ENCODE data around the gene CUL1. TPM values are rescaled to one million over a fixed set of nuclear protein-coding genes. Genes with fewer than 3 reads are reported as not detected.

Gene CUL1
- total and polyA plus RNA-seq, 11 donors: 17.5 to 58.3 (median 43.6) TPM

- intact Hi-C loops (cut with DNase I): no loop called here
- H3K36me3 ChIP-seq: no peaks in the 10 kb centered on the region
- H3K4me1 ChIP-seq: peaks cover 3 to 73% (median 53%) of the 10 kb centered on the region in 12 donors
- peak in 2 of 4 donors; percentile 5 to 25 for ATAC-seq
- H3K9me3 ChIP-seq: no peaks in the 10 kb centered on the region
- no peak overlapping the region for H3K4me3 ChIP-seq
- TF ChIP-seq POLR2A (IDR thresholded peaks at IDR 0.05): no peak
- TF ChIP-seq CTCF (IDR thresholded peaks at IDR 0.05): no peak
- no peak for DNase-seq
- H3K27me3 ChIP-seq: no peaks in the 10 kb centered on the region
- WGBS, 4 donors: 78 to 88% (median 84%) methylated on average over 2 of the region's 2 CpGs
- H3K27ac ChIP-seq: no peak overlapping the region
Observed at GRCh38 chr7:148723166-148723559, 24.5 kb downstream of the CUL1 start.

- no peak for ATAC-seq
- H3K4me1 ChIP-seq: peaks cover 3 to 75% (median 56%) of the 10 kb centered on the region in 12 donors
- no peaks in the 10 kb centered on the region for H3K9me3 ChIP-seq
- no peaks in the 10 kb centered on the region for H3K27me3 ChIP-seq
- WGBS, 4 donors: 74 to 80% (median 76%) methylated on average over 3 of the region's 3 CpGs
- TF ChIP-seq POLR2A (IDR thresholded peaks at IDR 0.05) (no peak), CTCF (IDR thresholded peaks at IDR 0.05) (no peak)
- no peak overlapping the region for H3K27ac ChIP-seq
- H3K4me3 ChIP-seq: no peak overlapping the region
- intact Hi-C loops (cut with DNase I): no loop called here
- no peaks in the 10 kb centered on the region for H3K36me3 ChIP-seq
- DNase-seq: no peak
Observed at GRCh38 chr7:148723846-148724245, 25.1 kb downstream of the CUL1 start.

- no peak overlapping the region for H3K4me3 ChIP-seq
- H3K4me1 ChIP-seq: peaks cover 3 to 68% (median 51%) of the 10 kb centered on the region in 12 donors
- intact Hi-C loops (cut with DNase I): no loop called here
- H3K9me3 ChIP-seq: no peaks in the 10 kb centered on the region
- TF ChIP-seq POLR2A (IDR thresholded peaks at IDR 0.05) (no peak), CTCF (IDR thresholded peaks at IDR 0.05) (no peak)
- ATAC-seq (no peak), DNase-seq (no peak)
- 74 to 82% (median 79%) methylated on average over 2 of the region's 2 CpGs for WGBS, 4 donors
- no peak overlapping the region for H3K27ac ChIP-seq
- H3K27me3 ChIP-seq: no peaks in the 10 kb centered on the region
- peaks cover 0 to 18% (median 15%) of the 10 kb centered on the region in 9 donors for H3K36me3 ChIP-seq
Observed at GRCh38 chr7:148726385-148726784, 27.7 kb downstream of the CUL1 start.

- no peak overlapping the region for H3K4me3 ChIP-seq
- TF ChIP-seq CTCF (IDR thresholded peaks at IDR 0.05): no peak
- TF ChIP-seq POLR2A (IDR thresholded peaks at IDR 0.05): no peak
- intact Hi-C loops (cut with DNase I): no loop called here
- DNase-seq: no peak
- peaks cover 0 to 55% (median 38%) of the 10 kb centered on the region in 12 donors for H3K4me1 ChIP-seq
- no peak for ATAC-seq
- H3K27ac ChIP-seq: no peak overlapping the region
- no peaks in the 10 kb centered on the region for H3K9me3 ChIP-seq
- no peaks in the 10 kb centered on the region for H3K27me3 ChIP-seq
- peaks cover 0 to 31% (median 26%) of the 10 kb centered on the region in 9 donors for H3K36me3 ChIP-seq
- 88 to 94% (median 90%) methylated on average over 11 of the region's 11 CpGs for WGBS, 4 donors
Observed at GRCh38 chr7:148727501-148728278, 29.0 kb downstream of the CUL1 start.
